ENCODE data around the gene PLEKHG3. TPM values are rescaled to one million over a fixed set of nuclear protein-coding genes. Genes with fewer than 3 reads are reported as not detected.
"Not testable (repeated sequence)": the region's sequence is repeated elsewhere in the genome, so short reads cannot be mapped to it uniquely, and the experiment has no call there.

PLEKHG3 gene
- total RNA-seq, 1 experiment from 2014 or later, result 20.2 TPM

GRCh38 chr14:64683264-64683663 is 21.0 kb upstream of the PLEKHG3 start:
- no peak for DNase-seq
- H3K9me3 ChIP-seq, result no peaks in the 10 kb centered on the region
- no peaks in the 10 kb centered on the region for H3K36me3 ChIP-seq
- no peak overlapping the region for H3K4me3 ChIP-seq
- H3K27me3 ChIP-seq, result no peaks in the 10 kb centered on the region

GRCh38 chr14:64684091-64684490 is 20.1 kb upstream of the PLEKHG3 start:
- H3K9me3 ChIP-seq, result no peaks in the 10 kb centered on the region
- H3K36me3 ChIP-seq, result no peaks in the 10 kb centered on the region
- no peaks in the 10 kb centered on the region for H3K27me3 ChIP-seq
- H3K4me3 ChIP-seq, result no peak overlapping the region
- DNase-seq, result no peak

GRCh38 chr14:64685371-64686281 is 18.6 kb upstream of the PLEKHG3 start:
- Histone ChIP-seq H3K27me3 (no peaks in the 10 kb centered on the region), H3K9me3 (no peaks in the 10 kb centered on the region), H3K4me3 (no peak overlapping the region), H3K36me3 (no peaks in the 10 kb centered on the region)
- DNase-seq, result no peak

- Histone ChIP-seq H3K27me3 (no peaks in the 10 kb centered on the region), H3K36me3 (no peaks in the 10 kb centered on the region), H3K4me3 (no peak overlapping the region), H3K9me3 (no peaks in the 10 kb centered on the region)
- DNase-seq, result no peak
Observed at GRCh38 chr14:64686282-64686615, 18.0 kb upstream of the PLEKHG3 start.

GRCh38 chr14:64688031-64688430 is 16.2 kb upstream of the PLEKHG3 start:
- H3K36me3 ChIP-seq, result no peaks in the 10 kb centered on the region
- H3K27me3 ChIP-seq, result no peaks in the 10 kb centered on the region
- H3K4me3 ChIP-seq, result no peak overlapping the region
- no peak for DNase-seq
- H3K9me3 ChIP-seq, result no peaks in the 10 kb centered on the region

- H3K4me3 ChIP-seq, result no peak overlapping the region
- H3K9me3 ChIP-seq, result no peaks in the 10 kb centered on the region
- no peaks in the 10 kb centered on the region for H3K36me3 ChIP-seq
- no peaks in the 10 kb centered on the region for H3K27me3 ChIP-seq
- DNase-seq, result no peak
Observed at GRCh38 chr14:64688811-64689281, 15.4 kb upstream of the PLEKHG3 start.

GRCh38 chr14:64689289-64689688 is 14.9 kb upstream of the PLEKHG3 start:
- no peak overlapping the region for H3K4me3 ChIP-seq
- no peaks in the 10 kb centered on the region for H3K9me3 ChIP-seq
- no peaks in the 10 kb centered on the region for H3K36me3 ChIP-seq
- DNase-seq, result no peak
- H3K27me3 ChIP-seq, result no peaks in the 10 kb centered on the region

GRCh38 chr14:64690607-64691006 is 13.6 kb upstream of the PLEKHG3 start:
- DNase-seq, H3K27me3 ChIP-seq, H3K36me3 ChIP-seq, H3K4me3 ChIP-seq, H3K9me3 ChIP-seq: not testable (repeated sequence)

- Histone ChIP-seq H3K9me3 (no peaks in the 10 kb centered on the region), H3K4me3 (no peak overlapping the region), H3K36me3 (no peaks in the 10 kb centered on the region), H3K27me3 (no peaks in the 10 kb centered on the region)
- no peak for DNase-seq
Observed at GRCh38 chr14:64691376-64691775, 12.8 kb upstream of the PLEKHG3 start.

GRCh38 chr14:64692189-64692985 is 11.8 kb upstream of the PLEKHG3 start:
- no peak overlapping the region for H3K4me3 ChIP-seq
- no peak for DNase-seq
- H3K9me3 ChIP-seq, result no peaks in the 10 kb centered on the region
- H3K36me3 ChIP-seq, result no peaks in the 10 kb centered on the region
- no peaks in the 10 kb centered on the region for H3K27me3 ChIP-seq

GRCh38 chr14:64692986-64693809 is 11.0 kb upstream of the PLEKHG3 start:
- H3K27me3 ChIP-seq, result no peaks in the 10 kb centered on the region

GRCh38 chr14:64693810-64694165 is 10.4 kb upstream of the PLEKHG3 start:
- H3K27me3 ChIP-seq, result no peaks in the 10 kb centered on the region
- no peaks in the 10 kb centered on the region for H3K36me3 ChIP-seq
- no peak overlapping the region for H3K4me3 ChIP-seq
- H3K9me3 ChIP-seq, result no peaks in the 10 kb centered on the region
- DNase-seq, result no peak

More at GRCh38 chr14:64692986-64693809, 11.0 kb upstream of the PLEKHG3 start:
- no peak for DNase-seq
- H3K36me3 ChIP-seq, result no peaks in the 10 kb centered on the region
- H3K4me3 ChIP-seq, result no peak overlapping the region
- H3K9me3 ChIP-seq, result no peaks in the 10 kb centered on the region

- no peak for DNase-seq
- no peak overlapping the region for H3K4me3 ChIP-seq
- no peaks in the 10 kb centered on the region for H3K27me3 ChIP-seq
- H3K36me3 ChIP-seq, result no peaks in the 10 kb centered on the region
- no peaks in the 10 kb centered on the region for H3K9me3 ChIP-seq
Observed at GRCh38 chr14:64695071-64695470, 9.2 kb upstream of the PLEKHG3 start.

- DNase-seq, result no peak
- Histone ChIP-seq H3K27me3 (no peaks in the 10 kb centered on the region), H3K36me3 (no peaks in the 10 kb centered on the region)
Observed at GRCh38 chr14:64696355-64696857, 7.8 kb upstream of the PLEKHG3 start.

GRCh38 chr14:64698903-64699302 is 5.3 kb upstream of the PLEKHG3 start:
- no peaks in the 10 kb centered on the region for H3K9me3 ChIP-seq
- H3K4me3 ChIP-seq, result no peak overlapping the region
- no peaks in the 10 kb centered on the region for H3K27me3 ChIP-seq
- no peaks in the 10 kb centered on the region for H3K36me3 ChIP-seq
- no peak for DNase-seq

More at GRCh38 chr14:64696355-64696857, 7.8 kb upstream of the PLEKHG3 start:
- Histone ChIP-seq H3K9me3 (no peaks in the 10 kb centered on the region), H3K4me3 (no peak overlapping the region)

GRCh38 chr14:64700290-64700689 is 3.9 kb upstream of the PLEKHG3 start:
- no peaks in the 10 kb centered on the region for H3K36me3 ChIP-seq
- no peak for DNase-seq
- no peaks in the 10 kb centered on the region for H3K9me3 ChIP-seq
- H3K4me3 ChIP-seq, result no peak overlapping the region
- no peaks in the 10 kb centered on the region for H3K27me3 ChIP-seq

- DNase-seq, result no peak
- no peak overlapping the region for H3K4me3 ChIP-seq
- H3K9me3 ChIP-seq, result no peaks in the 10 kb centered on the region
- no peaks in the 10 kb centered on the region for H3K27me3 ChIP-seq
- no peaks in the 10 kb centered on the region for H3K36me3 ChIP-seq
Observed at GRCh38 chr14:64700894-64701293, 3.3 kb upstream of the PLEKHG3 start.

Measured in MG63 (cell line).